Upper lobe of left lung (tissue), 4 donors: ENCODE measurements around the gene TNRC6B.

Source experiments
- CTCF ChIP-seq, 6 experiments: fragments of 450-650 bp in 4 of 6; fragments of 200-600 bp in 2 of 6; sonication (generic) in 2 of 6; IDR thresholded peaks; one replicate each; pipeline ENCODE4 v1.5.1; 2016 to 2019; ENCODE audit warnings: antibody characterized with exemption in 6 of 6
- EP300 ChIP-seq, 4 donors: sonication (generic); formaldehyde crosslinking; IDR thresholded peaks; one replicate each; pipeline ENCODE4 v1.5.1; 2017; ENCODE audit warnings: antibody characterized with exemption in 4 of 4, control low read depth in 2 of 4

- TF ChIP-seq EP300 (IDR thresholded peaks at IDR 0.05): no peak
- TF ChIP-seq CTCF (IDR thresholded peaks at IDR 0.05): no peak
Measured at GRCh38 chr22:40347300-40347699, 169.6 kb downstream of the TNRC6B start.
